Activated CD8-positive, alpha-beta T cell treated with anti-CD3 and anti-CD28 coated beads for 36 hours (primary cell): ENCODE measurements around the gene NECTIN1. TPM values are rescaled to one million over a fixed set of nuclear protein-coding genes. Genes with fewer than 3 reads are reported as not detected.

Source experiments
- ATAC-seq: fragments of 200-7000 bp; cut with Tn5 transposase; one replicate; pipeline ENCODE4 v1.10.0; 2021; ENCODE audit warnings: mild to moderate bottlenecking, moderate library complexity
- CTCF ChIA-PET: fragments of 350-600 bp; sonication (Branson Sonifier 250); formaldehyde crosslinking; loops from one replicate; lab custom pipeline; 2021; ENCODE audit warnings: antibody characterized with exemption; lab: Charles Lee
- POLR2A ChIA-PET: fragments of 350-600 bp; sonication (Branson Sonifier 250); formaldehyde crosslinking; loops from one replicate; lab custom pipeline; 2021; ENCODE audit warnings: antibody characterized with exemption; lab: Charles Lee
- DNase-seq: peaks from one replicate; pipeline ENCODE4 v3.0.0-alpha.2; 2020
- H3K27ac Mint-ChIP-seq: one replicate; pipeline ENCODE4 v1.8.0; 2021; ENCODE audit warnings: mild to moderate bottlenecking, mixed read lengths
- H3K27me3 Mint-ChIP-seq: one replicate; pipeline ENCODE4 v1.8.0; 2021; ENCODE audit warnings: mixed read lengths
- H3K36me3 Mint-ChIP-seq: one replicate; pipeline ENCODE4 v1.8.0; 2021; ENCODE audit warnings: low read depth, mixed read lengths
- H3K4me1 Mint-ChIP-seq: one replicate; pipeline ENCODE4 v1.8.0; 2021; ENCODE audit warnings: low read depth, mixed read lengths
- H3K4me3 Mint-ChIP-seq: one replicate; pipeline ENCODE4 v1.8.0; 2021; ENCODE audit warnings: mild to moderate bottlenecking, moderate library complexity, mixed read lengths
- H3K9me3 Mint-ChIP-seq: one replicate; pipeline ENCODE4 v1.8.0; 2021; ENCODE audit warnings: mixed read lengths
- CTCF ChIP-seq: fragments of 200-600 bp; IDR thresholded peaks from one replicate; pipeline ENCODE4 v1.8.0; 2022; ENCODE audit warnings: antibody characterized with exemption, mild to moderate bottlenecking
- intact Hi-C: fragments of 100-400 bp; cut with micrococcal nuclease; formaldehyde crosslinking; loops from one replicate; pipeline ENCODE4 v1.10.0; 2022
- total RNA-seq, 2 experiments: library from RNA; stranded (reverse); gene quantifications; one replicate each; pipeline ENCODE4 v1.2.3, GENCODE V29; 2021

NECTIN1 gene
- total RNA-seq, 2 experiments from 2014 or later: 2.6 to 3.8 TPM

- Mint-ChIP-seq H3K36me3 (no peaks in the 10 kb centered on the region), H3K27ac (no peak overlapping the region), H3K9me3 (no peaks in the 10 kb centered on the region), H3K27me3 (peaks cover 5% of the 10 kb centered on the region), H3K4me3 (no peak overlapping the region), H3K4me1 (peaks cover 11% of the 10 kb centered on the region)
- intact Hi-C loops: no loop called here
- ChIA-PET CTCF (no interaction called here), POLR2A (no interaction called here)
- ATAC-seq (no peak), DNase-seq (no peak)
- TF ChIP-seq CTCF: no peak
Measured at GRCh38 chr11:119714189-119714588, 14.8 kb downstream of the NECTIN1 start.

GRCh38 chr11:119713359-119714040, 15.5 kb downstream of the NECTIN1 start:
- H3K4me1 Mint-ChIP-seq: peaks cover 11% of the 10 kb centered on the region

GRCh38 chr11:119712459-119713358, 16.3 kb downstream of the NECTIN1 start:
- no peak overlapping the region for H3K27ac Mint-ChIP-seq
- ATAC-seq: no peak
- peaks cover 11% of the 10 kb centered on the region for H3K4me1 Mint-ChIP-seq
- no peaks in the 10 kb centered on the region for H3K9me3 Mint-ChIP-seq
- DNase-seq: no peak
- CTCF ChIA-PET: no interaction called here
- no peaks in the 10 kb centered on the region for H3K36me3 Mint-ChIP-seq
- H3K4me3 Mint-ChIP-seq: no peak overlapping the region
- POLR2A ChIA-PET: no interaction called here
- TF ChIP-seq CTCF: no peak
- H3K27me3 Mint-ChIP-seq: peaks cover 17% of the 10 kb centered on the region
- intact Hi-C loops: no loop called here

More at GRCh38 chr11:119713359-119714040, 15.5 kb downstream of the NECTIN1 start:
- DNase-seq (no peak), ATAC-seq (no peak)
- peaks cover 9% of the 10 kb centered on the region for H3K27me3 Mint-ChIP-seq
- H3K4me3 Mint-ChIP-seq: no peak overlapping the region
- no peak overlapping the region for H3K27ac Mint-ChIP-seq
- no peaks in the 10 kb centered on the region for H3K9me3 Mint-ChIP-seq
- intact Hi-C loops: no loop called here
- TF ChIP-seq CTCF: no peak
- ChIA-PET POLR2A (no interaction called here), CTCF (no interaction called here)
- H3K36me3 Mint-ChIP-seq: no peaks in the 10 kb centered on the region

- H3K4me1 Mint-ChIP-seq: peaks cover 11% of the 10 kb centered on the region
- intact Hi-C loops: no loop called here
- CTCF ChIA-PET: interaction anchor here (2.0 kb wide), 1 partner anchor 17 kb away, joined by 8 read pairs; the partner anchor contains the start of gene NECTIN1
- no peaks in the 10 kb centered on the region for H3K36me3 Mint-ChIP-seq
- POLR2A ChIA-PET: no interaction called here
- H3K4me3 Mint-ChIP-seq: no peak overlapping the region
- H3K9me3 Mint-ChIP-seq: no peaks in the 10 kb centered on the region
- DNase-seq (no peak), ATAC-seq (no peak)
- TF ChIP-seq CTCF: no peak
- H3K27me3 Mint-ChIP-seq: peaks cover 17% of the 10 kb centered on the region
- no peak overlapping the region for H3K27ac Mint-ChIP-seq
Measured at GRCh38 chr11:119712006-119712405, 17.0 kb downstream of the NECTIN1 start.

DNA sequence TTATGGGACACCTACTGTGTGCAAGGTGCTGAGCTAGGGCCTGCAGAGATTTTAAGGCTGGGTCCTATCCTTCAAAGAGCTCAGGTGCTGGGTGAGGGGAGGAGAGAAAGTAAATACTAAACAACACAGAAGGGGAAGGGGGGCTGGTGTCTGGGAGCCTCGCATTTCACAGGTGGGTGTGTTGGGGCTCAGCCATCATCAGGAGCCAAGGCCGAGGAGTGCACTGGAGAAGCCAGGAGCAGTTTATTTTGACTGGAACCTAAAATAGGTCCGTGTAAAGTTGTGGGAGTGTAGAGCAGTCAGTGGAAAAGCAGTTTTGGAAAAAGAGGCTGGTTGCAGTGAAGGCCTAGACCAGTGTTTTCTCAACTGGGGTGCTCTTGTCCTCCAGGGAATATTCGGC, 17.5 kb downstream of the NECTIN1 start:
- H3K4me3 Mint-ChIP-seq: no peak overlapping the region
- intact Hi-C loops: no loop called here
- H3K4me1 Mint-ChIP-seq: peaks cover 11% of the 10 kb centered on the region
- H3K9me3 Mint-ChIP-seq: no peaks in the 10 kb centered on the region
- no peak for TF ChIP-seq CTCF
- CTCF ChIA-PET: interaction anchor here (1.3 to 2.0 kb wide), 2 partner anchors 18 to 29 kb away, joined by 3 to 8 read pairs; partner anchors contain the start of gene NECTIN1
- no peak overlapping the region for H3K27ac Mint-ChIP-seq
- ATAC-seq (no peak), DNase-seq (no peak)
- no peaks in the 10 kb centered on the region for H3K36me3 Mint-ChIP-seq
- POLR2A ChIA-PET: no interaction called here
- H3K27me3 Mint-ChIP-seq: peaks cover 17% of the 10 kb centered on the region
